ENCODE measurements around the gene PADI3. TPM values are rescaled to one million over a fixed set of nuclear protein-coding genes. Genes with fewer than 3 reads are reported as not detected.

The PADI3 gene
- total RNA-seq, 6 donors from 2014 or later: not detected

- H3K4me1 ChIP-seq: no peaks in the 10 kb centered on the region
- DNase-seq (no peak), ATAC-seq (ENCODE audit: low FRiP score in 2 of 2) (no peak)
- no peaks in the 10 kb centered on the region for H3K27me3 ChIP-seq
- no peak overlapping the region for H3K4me3 ChIP-seq
- 57 to 61% methylated on average over 7 of the region's 7 CpGs for WGBS, 2 donors
- TF ChIP-seq CTCF (IDR thresholded peaks at IDR 0.05) (no peak), POLR2AphosphoS5 (IDR thresholded peaks at IDR 0.05) (no peak), POLR2A (IDR thresholded peaks at IDR 0.05) (no peak), EP300 (IDR thresholded peaks at IDR 0.05) (no peak)
- H3K9me3 ChIP-seq: no peaks in the 10 kb centered on the region
- no peak overlapping the region for H3K27ac ChIP-seq
- H3K36me3 ChIP-seq: no peaks in the 10 kb centered on the region
Observed at GRCh38 chr1:17292299-17293160, 43.6 kb downstream of the PADI3 start.

GRCh38 chr1:17293681-17294425 lies 45.0 kb downstream of the PADI3 start:
- Histone ChIP-seq H3K4me1 (no peaks in the 10 kb centered on the region), H3K27me3 (no peaks in the 10 kb centered on the region), H3K9me3 (no peaks in the 10 kb centered on the region), H3K27ac (no peak overlapping the region), H3K4me3 (no peak overlapping the region), H3K36me3 (no peaks in the 10 kb centered on the region)
- DNase-seq (no peak), ATAC-seq (ENCODE audit: low FRiP score in 2 of 2) (no peak)
- no peak for TF ChIP-seq CTCF (IDR thresholded peaks at IDR 0.05)
- TF ChIP-seq EP300 (IDR thresholded peaks at IDR 0.05): no peak
- no peak for TF ChIP-seq POLR2AphosphoS5 (IDR thresholded peaks at IDR 0.05)
- no peak for TF ChIP-seq POLR2A (IDR thresholded peaks at IDR 0.05)
- 47 to 57% methylated on average over 14 of the region's 14 CpGs for whole genome bisulfite sequencing, 2 donors

GRCh38 chr1:17295292-17295691 lies 46.4 kb downstream of the PADI3 start:
- H3K9me3 ChIP-seq: no peaks in the 10 kb centered on the region
- ATAC-seq (ENCODE audit: low FRiP score in 2 of 2): no peak
- no peaks in the 10 kb centered on the region for H3K4me1 ChIP-seq
- 61 to 81% methylated on average over 4 of the region's 4 CpGs for WGBS, 2 donors
- no peak overlapping the region for H3K4me3 ChIP-seq
- H3K36me3 ChIP-seq: no peaks in the 10 kb centered on the region
- no peaks in the 10 kb centered on the region for H3K27me3 ChIP-seq
- TF ChIP-seq POLR2A (IDR thresholded peaks at IDR 0.05): no peak
- no peak for TF ChIP-seq CTCF (IDR thresholded peaks at IDR 0.05)
- no peak overlapping the region for H3K27ac ChIP-seq
- peak in 1 of 2 donors; percentile 49 for DNase-seq

GRCh38 chr1:17296086-17296485 lies 47.2 kb downstream of the PADI3 start:
- ATAC-seq (ENCODE audit: low FRiP score in 2 of 2): no peak
- 69 to 74% methylated on average over 5 of the region's 5 CpGs for WGBS, 2 donors
- no peaks in the 10 kb centered on the region for H3K9me3 ChIP-seq

More at GRCh38 chr1:17296086-17296485, 47.2 kb downstream of the PADI3 start:
- TF ChIP-seq POLR2AphosphoS5 (IDR thresholded peaks at IDR 0.05) (no peak), CTCF (IDR thresholded peaks at IDR 0.05) (no peak), POLR2A (IDR thresholded peaks at IDR 0.05) (no peak), EP300 (IDR thresholded peaks at IDR 0.05) (no peak)
- Histone ChIP-seq H3K4me3 (no peak overlapping the region), H3K27ac (no peak overlapping the region), H3K27me3 (no peaks in the 10 kb centered on the region), H3K4me1 (no peaks in the 10 kb centered on the region), H3K36me3 (no peaks in the 10 kb centered on the region)
- no peak for DNase-seq
